ENCODE data around the gene IDE.
"Not testable (repeated sequence)": the region's sequence is repeated elsewhere in the genome, so short reads cannot be mapped to it uniquely, and the experiment has no call there.

GRCh38 chr10:92454955-92455354 lies 118.9 kb downstream of the IDE start:
- not testable (repeated sequence) for TF ChIP-seq CTCF, POLR2A (IDR thresholded peaks at IDR 0.05)

Data from right lobe of liver (tissue), 4 donors.